ENCODE measurements around the gene GNL3. TPM values are rescaled to one million over a fixed set of nuclear protein-coding genes. Genes with fewer than 3 reads are reported as not detected.

The GNL3 gene
- total RNA-seq, 1 experiment from 2014 or later = 88.9 TPM

- in situ Hi-C loops (cut with HindIII; ENCODE audit: low pct_unique_long_range_greater_than_20kb, low sequenced_read_pairs) (no loop called here), intact Hi-C loops (cut with micrococcal nuclease; ENCODE audit: unreplicated experiment) (no loop called here)
- POLR2A ChIA-PET = no interaction called here
- CTCF ChIA-PET = no interaction called here
- DNase-seq (ENCODE audit: low read depth, low spot score) (no peak), ATAC-seq (no peak)
- BruUV-seq (replicated peaks) = no TSS peak
- H3K36me3 ChIP-seq (ENCODE audit: control insufficient read depth, insufficient read depth, low read length) = peaks cover 14% of the 10 kb centered on the region
- H3K4me3 ChIP-seq (ENCODE audit: low read depth in 2 of 2, low read length in 2 of 2) = no peak overlapping the region
- no peak overlapping the region for H3K27ac ChIP-seq (ENCODE audit: low read length)
- no peaks in the 10 kb centered on the region for H3K9me3 ChIP-seq (ENCODE audit: control insufficient read depth, insufficient read depth, low read depth, low read length)
- H3K27me3 ChIP-seq (ENCODE audit: control insufficient read depth, insufficient read depth, low read length) = no peaks in the 10 kb centered on the region
- TF ChIP-seq REST (IDR thresholded peaks at IDR 0.05; ENCODE audit: insufficient read depth in 1 of 2, low read depth in 2 of 2, low read length in 1 of 2) (no peak), POLR2AphosphoS5 (IDR thresholded peaks at IDR 0.05; ENCODE audit: low read depth, low read length) (no peak), TCF7L2 (IDR thresholded peaks at IDR 0.05; ENCODE audit: low read depth, low read length) (no peak), SIN3A (IDR thresholded peaks at IDR 0.05; ENCODE audit: borderline replicate concordance, insufficient read depth, low read depth, low read length) (no peak), CTCF (IDR thresholded peaks at IDR 0.05) (no peak)
- H3K4me1 ChIP-seq (ENCODE audit: control insufficient read depth, insufficient read depth, low read length) = no peaks in the 10 kb centered on the region
Observed at GRCh38 chr3:52655895-52656294, 29.9 kb upstream of the GNL3 start.

GRCh38 chr3:52660046-52660445 lies 25.8 kb upstream of the GNL3 start:
- POLR2A ChIA-PET = no interaction called here
- H3K36me3 ChIP-seq (ENCODE audit: control insufficient read depth, insufficient read depth, low read length) = peaks cover 9% of the 10 kb centered on the region

More at GRCh38 chr3:52660046-52660445, 25.8 kb upstream of the GNL3 start:
- DNase-seq (ENCODE audit: low read depth, low spot score) (no peak), ATAC-seq (no peak)
- Histone ChIP-seq H3K9me3 (ENCODE audit: control insufficient read depth, insufficient read depth, low read depth, low read length) (no peaks in the 10 kb centered on the region), H3K27ac (ENCODE audit: low read length) (no peak overlapping the region), H3K4me3 (ENCODE audit: low read depth in 2 of 2, low read length in 2 of 2) (no peak overlapping the region), H3K4me1 (ENCODE audit: control insufficient read depth, insufficient read depth, low read length) (no peaks in the 10 kb centered on the region), H3K27me3 (ENCODE audit: control insufficient read depth, insufficient read depth, low read length) (no peaks in the 10 kb centered on the region)
- no peak for TF ChIP-seq POLR2AphosphoS5 (IDR thresholded peaks at IDR 0.05; ENCODE audit: low read depth, low read length)
- TF ChIP-seq TCF7L2 (IDR thresholded peaks at IDR 0.05; ENCODE audit: low read depth, low read length) = no peak
- no peak for TF ChIP-seq REST (IDR thresholded peaks at IDR 0.05; ENCODE audit: insufficient read depth in 1 of 2, low read depth in 2 of 2, low read length in 1 of 2)
- TF ChIP-seq SIN3A (IDR thresholded peaks at IDR 0.05; ENCODE audit: borderline replicate concordance, insufficient read depth, low read depth, low read length) = no peak
- TF ChIP-seq CTCF (IDR thresholded peaks at IDR 0.05) = no peak
- intact Hi-C loops (cut with micrococcal nuclease; ENCODE audit: unreplicated experiment) = no loop called here
- no TSS peak for BruUV-seq (replicated peaks)
- in situ Hi-C loops (cut with HindIII; ENCODE audit: low pct_unique_long_range_greater_than_20kb, low sequenced_read_pairs) = no loop called here
- CTCF ChIA-PET = no interaction called here
